HEK293T (cell line): ENCODE results near the gene LILRB5.

Source experiments
- CTCF ChIA-PET: fragments of 350-600 bp; formaldehyde crosslinking; extraction: SDS; loops from one replicate; lab custom pipeline; 2021; ENCODE audit warnings: antibody characterized with exemption, inconsistent platforms; lab: Yijun Ruan, JAX
- POLR2A ChIA-PET: fragments of 350-600 bp; formaldehyde crosslinking; extraction: SDS; loops from one replicate; lab custom pipeline; 2020; ENCODE audit warnings: antibody characterized with exemption, inconsistent platforms; lab: Yijun Ruan, JAX
- DNase-seq: peaks from one replicate; pipeline ENCODE4 v3.0.0; 2012; ENCODE audit warnings: mixed read lengths; ENCODE audit errors: extremely low spot score
- ARNT ChIP-seq: fragments of 450-650 bp; IDR thresholded peaks from 2 replicates; pipeline ENCODE4 v1.6.1; 2017; ENCODE audit warnings: mild to moderate bottlenecking
- BHLHE40 ChIP-seq: fragments of 450-650 bp; IDR thresholded peaks from 2 replicates; pipeline ENCODE4 v1.6.1; 2016; ENCODE audit warnings: mild to moderate bottlenecking, moderate library complexity, borderline replicate concordance
- CTBP1 ChIP-seq: fragments of 450-650 bp; IDR thresholded peaks from 2 replicates; pipeline ENCODE4 v1.6.1; 2016; ENCODE audit warnings: borderline replicate concordance
- ELF4 ChIP-seq: fragments of 450-650 bp; IDR thresholded peaks from 2 replicates; pipeline ENCODE4 v1.6.1; 2017; ENCODE audit warnings: antibody characterized with exemption
- FOXA1 ChIP-seq: fragments of 450-650 bp; IDR thresholded peaks from 2 replicates; pipeline ENCODE4 v1.6.1; 2016; ENCODE audit warnings: mild to moderate bottlenecking
- FOXK2 ChIP-seq: fragments of 450-650 bp; IDR thresholded peaks from 2 replicates; pipeline ENCODE4 v1.6.1; 2016; ENCODE audit warnings: mild to moderate bottlenecking
- FOXM1 ChIP-seq: fragments of 450-650 bp; IDR thresholded peaks from 2 replicates; pipeline ENCODE4 v1.6.1; 2017; ENCODE audit warnings: mild to moderate bottlenecking, borderline replicate concordance
- HDGF ChIP-seq: fragments of 450-650 bp; IDR thresholded peaks from 2 replicates; pipeline ENCODE4 v1.6.1; 2017; ENCODE audit warnings: antibody characterized with exemption, borderline replicate concordance
- L3MBTL2 ChIP-seq: fragments of 450-650 bp; conservative IDR thresholded peaks from 2 replicates; pipeline ENCODE4 v1.6.1; 2016; ENCODE audit warnings: mild to moderate bottlenecking
- LEF1 ChIP-seq: fragments of 450-650 bp; IDR thresholded peaks from 2 replicates; pipeline ENCODE4 v1.6.1; 2017; ENCODE audit warnings: mild to moderate bottlenecking, borderline replicate concordance
- NFRKB ChIP-seq: fragments of 450-650 bp; IDR thresholded peaks from 2 replicates; pipeline ENCODE4 v1.6.1; 2016; ENCODE audit warnings: mild to moderate bottlenecking, moderate library complexity
- PKNOX1 ChIP-seq: fragments of 450-650 bp; IDR thresholded peaks from 2 replicates; pipeline ENCODE4 v1.6.1; 2016
- SP1 ChIP-seq: fragments of 450-650 bp; IDR thresholded peaks from 2 replicates; pipeline ENCODE4 v1.6.1; 2017
- SUZ12 ChIP-seq: fragments of 450-650 bp; IDR thresholded peaks from 2 replicates; pipeline ENCODE4 v1.6.1; 2016; ENCODE audit warnings: mild to moderate bottlenecking
- TARDBP ChIP-seq: fragments of 450-650 bp; IDR thresholded peaks from 2 replicates; pipeline ENCODE4 v1.6.1; 2016
- ZNF384 ChIP-seq: fragments of 450-650 bp; IDR thresholded peaks from 2 replicates; pipeline ENCODE4 v1.6.1; 2016

LILRB5 gene

GRCh38 chr19:54262470-54262869 is 5.4 kb upstream of the LILRB5 start:
- CTCF ChIA-PET, result no interaction called here
- no peak for DNase-seq
- POLR2A ChIA-PET, result no interaction called here
- TF ChIP-seq CTBP1 (no peak), FOXK2 (no peak), PKNOX1 (no peak), SUZ12 (no peak), LEF1 (no peak), ARNT (no peak), BHLHE40 (no peak), SP1 (no peak), L3MBTL2 (no peak), ELF4 (no peak), FOXM1 (no peak), HDGF (no peak), NFRKB (no peak), ZNF384 (no peak)

GRCh38 chr19:54262066-54262465 is 5.0 kb upstream of the LILRB5 start:
- POLR2A ChIA-PET, result no interaction called here
- TF ChIP-seq ARNT (no peak), FOXK2 (no peak)
- no peak for DNase-seq
- CTCF ChIA-PET, result no interaction called here

- TF ChIP-seq PKNOX1 (no peak), ARNT (no peak), L3MBTL2 (no peak), CTBP1 (no peak), FOXK2 (no peak), NFRKB (no peak), ELF4 (no peak), FOXM1 (no peak), FOXA1 (no peak), SUZ12 (no peak), TARDBP (no peak), SP1 (no peak), ZNF384 (no peak), LEF1 (no peak), BHLHE40 (no peak), HDGF (no peak)
- no peak for DNase-seq
- ChIA-PET CTCF (interaction anchor here (2.8 kb wide), 1 partner anchor 9 kb away, joined by 12 read pairs; no protein-coding TSS in a partner anchor), POLR2A (no interaction called here)
These were observed 590 bp downstream of the LILRB5 start for GRCh38 chr19:54256250-54257115.

GRCh38 chr19:54255105-54255775 is 1.8 kb downstream of the LILRB5 start:
- CTCF ChIA-PET, result interaction anchor here (1.4 to 2.8 kb wide), 2 partner anchors 11 kb away, joined by 3 to 12 read pairs; no protein-coding TSS in a partner anchor
- POLR2A ChIA-PET, result no interaction called here
- DNase-seq, result no peak
- TF ChIP-seq FOXM1 (no peak), CTBP1 (no peak), FOXA1 (no peak), TARDBP (no peak), ARNT (no peak), LEF1 (no peak), ZNF384 (no peak), PKNOX1 (no peak), FOXK2 (no peak), NFRKB (no peak), L3MBTL2 (no peak), BHLHE40 (no peak)

GRCh38 chr19:54254195-54254906 is 2.7 kb downstream of the LILRB5 start:
- no peak for DNase-seq
- POLR2A ChIA-PET, result no interaction called here
- TF ChIP-seq FOXM1 (no peak), BHLHE40 (no peak), TARDBP (no peak), PKNOX1 (no peak), FOXA1 (no peak), NFRKB (no peak), ZNF384 (no peak), FOXK2 (no peak), HDGF (no peak), SP1 (no peak), LEF1 (no peak), ARNT (no peak), L3MBTL2 (no peak), SUZ12 (no peak), ELF4 (no peak)
- CTCF ChIA-PET, result interaction anchor here (1.4 kb wide), 1 partner anchor 11 kb away, joined by 3 read pairs; no protein-coding TSS in a partner anchor
